Activated effector memory CD4-positive, alpha-beta T cell treated with Interleukin-2 at 50 U/mL for 16 hours (primary cell): ENCODE measurements around the gene CAGE1.
"Not testable (repeated sequence)": the region's sequence is repeated elsewhere in the genome, so short reads cannot be mapped to it uniquely, and the experiment has no call there.

ENCODE experiments used
- DNase-seq: peaks from one replicate; pipeline ENCODE4 v3.0.0-alpha.2; 2020

Gene CAGE1

DNA sequence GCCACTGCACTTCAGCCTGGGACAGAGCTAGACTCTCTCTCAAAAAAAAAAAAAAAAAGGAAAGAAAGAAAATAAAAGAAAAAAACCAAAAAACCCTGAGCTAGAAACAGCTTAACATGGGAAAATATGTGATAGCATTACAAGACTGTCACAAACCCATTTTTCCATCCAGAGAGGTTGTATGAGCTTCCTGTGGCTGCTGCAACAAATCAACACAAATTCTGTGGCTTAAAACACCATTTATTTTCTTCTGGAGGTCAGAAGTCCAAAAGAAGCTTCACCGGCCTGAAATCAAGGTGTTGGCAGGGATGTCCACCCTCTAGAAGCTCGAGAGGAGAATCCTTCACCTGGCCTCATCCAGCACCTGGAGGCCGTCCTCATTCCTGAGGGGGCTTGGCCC, 54.9 kb downstream of the CAGE1 start:
- DNase-seq: no peak

DNA sequence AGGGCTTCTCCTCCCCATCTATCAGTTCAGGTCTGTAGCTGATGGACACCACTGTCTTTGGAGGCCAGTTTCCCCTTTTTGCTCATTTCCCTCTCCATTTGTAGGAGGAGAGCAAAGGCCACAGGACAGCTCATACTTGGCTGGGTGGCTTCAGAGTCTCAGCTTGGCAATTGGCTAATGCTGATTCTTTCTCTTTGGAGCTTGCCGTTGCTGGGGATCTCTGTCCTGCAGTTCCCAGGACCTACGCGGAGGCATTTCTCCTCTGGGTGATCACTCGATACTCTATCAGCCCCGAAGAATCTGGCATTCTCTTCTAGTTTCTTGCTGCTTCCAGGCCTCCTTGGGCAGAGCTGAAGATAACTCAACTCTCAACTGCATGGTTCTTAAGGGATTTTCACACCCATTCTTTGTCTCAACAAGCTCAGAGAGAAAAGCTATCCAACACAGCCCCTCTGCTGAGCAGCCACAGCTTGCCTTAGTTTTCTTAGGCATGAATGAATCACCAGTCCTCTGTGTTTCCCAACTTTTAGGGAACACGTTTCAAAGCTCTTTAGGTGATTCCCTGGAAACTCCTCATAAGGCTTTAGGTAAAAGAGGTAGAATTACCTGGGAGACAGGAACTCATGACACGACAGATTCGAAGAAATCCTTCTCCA, 57.3 kb downstream of the CAGE1 start:
- DNase-seq: no peak

GRCh38 chr6:7331452-7331851, 58.1 kb downstream of the CAGE1 start:
- DNase-seq: no peak

DNA sequence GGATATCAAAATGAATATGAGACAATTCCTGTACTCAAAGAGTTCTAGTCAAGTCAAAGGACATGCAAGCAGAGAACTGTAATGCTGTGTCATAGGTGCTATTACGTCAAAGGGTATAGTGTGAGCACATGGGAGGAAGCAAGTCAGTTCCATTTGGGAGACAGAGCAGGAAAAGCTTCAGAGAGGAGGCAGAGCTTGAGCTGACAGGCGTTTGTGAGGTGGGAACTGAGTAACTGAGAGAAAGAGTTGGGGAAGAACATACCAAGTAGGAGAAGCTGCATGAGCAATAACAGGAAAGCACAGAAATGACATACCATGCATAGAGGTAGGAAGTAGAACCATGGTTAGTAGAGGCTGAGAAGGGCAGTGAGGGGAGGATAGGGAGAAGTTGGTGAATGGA, 61.3 kb downstream of the CAGE1 start:
- DNase-seq: no peak

GRCh38 chr6:7325750-7326149, 63.8 kb downstream of the CAGE1 start:
- no peak for DNase-seq

- DNase-seq: no peak
Observed at GRCh38 chr6:7324520-7324919, 65.0 kb downstream of the CAGE1 start.

DNA sequence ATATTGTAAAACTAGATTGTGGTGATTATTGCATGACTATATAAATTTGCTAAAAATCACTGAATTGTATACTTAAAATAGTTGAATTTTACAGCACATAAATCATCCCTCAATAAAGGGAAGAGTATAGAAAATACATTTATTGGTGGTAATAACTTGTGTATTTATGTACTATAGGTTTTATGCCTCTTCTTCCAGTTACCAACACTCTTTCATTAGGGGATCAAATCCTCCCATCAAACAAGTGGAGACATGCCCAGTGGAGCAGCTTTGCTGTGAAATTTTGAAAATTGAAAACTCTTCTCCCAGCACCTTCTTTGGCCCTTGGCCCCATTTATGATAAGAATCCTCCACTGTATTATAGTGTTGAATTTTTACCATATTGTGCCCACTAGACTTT, 66.5 kb downstream of the CAGE1 start:
- DNase-seq: no peak

- not testable (repeated sequence) for DNase-seq
Observed at GRCh38 chr6:7321866-7322265, 67.7 kb downstream of the CAGE1 start.

GRCh38 chr6:7319406-7319805, 70.1 kb downstream of the CAGE1 start:
- not testable (repeated sequence) for DNase-seq

GRCh38 chr6:7317538-7317937, 72.0 kb downstream of the CAGE1 start:
- no peak for DNase-seq

DNA sequence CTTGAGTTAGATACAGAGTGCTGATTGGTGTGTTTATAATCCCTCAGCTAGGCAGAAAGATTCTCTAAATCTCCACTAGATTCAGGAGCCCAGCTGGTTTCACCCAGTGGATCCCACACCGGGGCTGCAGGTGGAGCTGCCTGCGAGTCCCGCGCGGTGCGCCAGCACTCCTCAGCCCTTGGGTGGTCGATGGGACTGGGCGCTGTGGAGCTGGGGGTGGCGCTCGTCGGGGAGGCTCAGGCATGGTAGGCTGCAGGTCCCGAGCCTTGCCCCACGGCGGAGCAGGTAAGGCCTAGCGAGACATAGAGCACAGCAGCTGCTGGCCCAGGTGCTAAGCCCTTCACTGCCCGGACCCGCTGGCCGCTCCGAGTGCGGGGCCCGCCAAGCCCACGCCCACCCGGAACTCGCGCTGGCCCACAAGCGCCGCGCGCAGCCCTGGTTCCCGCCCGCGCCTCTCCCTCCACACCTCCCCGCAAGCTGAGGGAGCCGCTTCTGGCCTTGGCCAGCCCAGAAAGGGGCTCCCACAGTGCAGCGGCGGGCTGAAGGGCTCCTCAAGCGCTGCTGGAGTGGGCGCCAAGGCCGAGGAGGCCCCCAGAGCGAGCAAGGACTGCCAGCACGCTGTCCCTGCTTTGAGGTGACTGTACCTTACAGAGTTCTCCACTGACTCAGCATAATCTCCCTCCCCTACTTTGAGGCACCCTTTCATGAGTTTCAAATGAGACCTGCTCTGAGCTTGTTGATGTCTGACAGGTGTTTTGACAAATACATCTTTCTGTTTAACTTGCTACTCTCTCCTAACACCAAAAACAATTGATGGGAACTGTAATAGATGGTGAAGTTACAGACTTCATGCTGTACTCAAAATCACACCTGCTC, 72.6 kb downstream of the CAGE1 start:
- DNase-seq: no peak

DNA sequence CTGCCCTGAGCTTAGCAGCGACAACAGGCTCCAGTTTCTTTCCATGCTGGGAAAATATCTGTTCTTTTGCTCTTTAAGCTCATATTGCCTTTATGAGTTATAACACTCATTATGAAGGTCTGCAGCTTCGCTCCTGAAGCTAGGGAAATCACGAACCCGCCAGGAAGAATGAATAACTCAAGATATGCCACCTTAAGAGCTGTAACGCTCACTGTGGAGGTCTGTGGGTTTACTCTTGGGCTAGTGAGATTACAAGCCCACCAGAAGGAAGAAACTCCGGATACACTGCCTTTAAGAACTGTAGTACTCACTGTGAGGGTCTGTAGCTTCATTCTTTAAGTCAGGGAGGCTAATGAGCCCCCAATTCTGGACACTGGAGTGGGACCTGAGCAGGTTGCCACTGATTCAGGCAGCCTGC, 73.6 kb downstream of the CAGE1 start:
- DNase-seq: no peak

DNA sequence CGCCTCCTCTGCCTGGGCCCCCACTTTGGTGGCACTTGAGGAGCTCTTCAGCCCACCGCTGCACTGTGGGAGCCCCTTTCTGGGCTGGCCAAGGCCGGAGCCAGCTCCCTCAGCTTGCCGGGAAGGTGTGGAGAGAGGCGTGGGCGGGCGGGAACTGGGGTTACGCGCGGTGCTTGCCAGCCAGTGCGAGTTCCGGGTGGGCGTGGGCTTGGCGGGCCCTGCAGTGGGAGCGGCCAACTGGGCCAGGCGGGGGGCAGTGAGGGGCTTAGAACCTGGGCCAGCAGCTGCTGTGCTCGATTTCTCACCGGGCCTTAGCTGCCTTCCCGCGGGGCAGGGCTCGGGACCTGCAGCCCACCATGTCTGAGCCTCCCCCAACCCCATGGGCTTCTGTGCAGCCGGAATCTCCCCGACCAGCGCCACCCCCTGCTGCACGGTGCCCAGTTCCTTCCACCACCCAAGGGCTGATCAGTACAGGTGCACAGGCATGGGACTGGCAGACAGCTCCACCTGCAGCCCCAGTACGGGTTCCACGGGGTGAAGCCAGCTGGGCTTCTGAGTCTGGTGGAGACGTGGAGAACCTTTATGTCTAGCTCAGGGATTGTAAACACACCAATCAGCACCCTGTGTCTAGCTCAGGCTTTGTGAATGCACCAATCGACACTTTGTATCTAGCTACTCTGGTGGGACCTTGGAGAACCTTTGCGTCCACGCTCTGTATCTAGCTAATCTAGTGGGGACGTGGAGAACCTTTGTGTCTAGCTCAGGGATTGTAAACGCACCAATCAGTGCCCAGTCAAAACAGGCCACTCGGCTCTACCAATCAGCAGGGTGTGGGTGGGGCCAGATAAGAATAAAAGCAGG, 74.2 kb downstream of the CAGE1 start:
- DNase-seq: not testable (repeated sequence)

DNA sequence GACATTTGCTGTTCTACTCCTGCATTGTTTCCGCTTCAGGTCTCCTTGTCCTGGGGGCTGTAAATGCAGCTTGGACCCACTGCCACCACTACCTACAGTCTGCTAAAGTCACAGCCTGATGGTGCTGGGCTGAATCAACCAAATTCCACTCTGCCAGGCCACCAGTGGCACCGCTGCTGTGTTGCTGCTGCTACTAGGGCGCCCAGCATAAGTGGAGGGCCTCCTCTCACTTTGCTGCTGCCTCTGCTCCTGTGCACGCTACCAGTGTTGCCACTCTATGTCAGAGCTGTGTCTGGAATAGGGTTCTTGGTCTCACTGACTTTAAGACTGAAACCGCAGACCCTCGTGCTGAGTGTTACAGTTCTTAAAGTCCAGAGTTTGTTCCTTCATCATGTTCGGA, 75.1 kb downstream of the CAGE1 start:
- DNase-seq: no peak

- no peak for DNase-seq
Observed at GRCh38 chr6:7313505-7314165, 75.9 kb downstream of the CAGE1 start.

GRCh38 chr6:7312616-7313504, 76.7 kb downstream of the CAGE1 start, which contains the start of gene SSR1:
TSS of gene SSR1 (minus strand) at chr6:7313199. CDS start at chr6:7313120, 79 bp downstream.
- DNase-seq: peak; percentile 90

DNA sequence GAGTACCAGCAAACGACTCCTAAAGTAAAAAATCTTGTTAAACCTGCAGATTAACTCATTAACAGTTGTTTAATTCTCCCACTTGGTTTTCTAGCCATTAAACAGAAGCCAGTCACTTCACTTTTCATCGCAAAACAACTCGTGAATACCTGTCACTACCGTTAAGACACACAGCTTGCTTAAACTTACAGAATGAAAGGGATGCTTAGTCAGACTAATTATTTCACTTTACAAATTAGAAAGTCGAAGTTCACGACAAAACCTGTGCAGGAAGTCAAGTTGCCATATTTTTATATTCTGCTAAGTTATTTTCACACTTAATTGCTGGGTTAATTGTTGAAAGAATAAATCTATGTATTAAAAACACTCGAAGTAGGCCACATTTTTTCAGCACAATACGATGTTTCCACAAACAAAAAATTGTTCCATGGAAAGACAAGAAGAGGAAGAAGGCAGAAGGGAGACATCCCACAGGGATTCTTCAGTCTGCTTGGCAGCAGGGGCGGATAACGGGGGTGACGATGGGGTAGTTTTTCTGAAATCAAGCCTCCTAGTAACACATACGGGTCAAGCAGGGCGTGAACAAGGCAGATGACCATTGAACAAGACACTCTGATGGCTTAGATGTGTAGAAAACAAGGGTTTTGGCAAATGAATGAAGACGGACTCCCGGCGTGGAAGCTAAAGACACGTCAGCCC, 77.5 kb downstream of the CAGE1 start:
- DNase-seq: no peak

GRCh38 chr6:7311176-7311575, 78.4 kb downstream of the CAGE1 start:
- no peak for DNase-seq

GRCh38 chr6:7309050-7309449, 80.5 kb downstream of the CAGE1 start:
- no peak for DNase-seq

DNA sequence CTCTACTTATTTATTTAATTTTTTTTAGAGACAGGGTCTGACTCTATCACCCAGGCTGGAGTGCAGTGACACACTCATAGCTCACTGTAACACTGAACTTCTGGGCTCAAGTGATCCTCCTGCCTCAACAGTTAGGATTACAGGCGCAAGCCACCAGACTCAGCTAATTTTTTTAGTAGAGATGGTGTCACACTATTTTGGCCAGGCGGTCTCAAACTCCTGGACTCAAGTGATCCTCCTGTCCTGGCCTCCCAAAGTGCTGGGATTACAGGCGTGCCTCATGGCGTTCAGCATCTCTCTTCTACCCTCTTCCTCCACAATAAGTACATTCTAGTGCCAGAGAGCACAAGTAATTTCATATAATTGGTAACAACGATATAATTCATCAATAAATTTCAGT, 82.0 kb downstream of the CAGE1 start:
- no peak for DNase-seq

DNA sequence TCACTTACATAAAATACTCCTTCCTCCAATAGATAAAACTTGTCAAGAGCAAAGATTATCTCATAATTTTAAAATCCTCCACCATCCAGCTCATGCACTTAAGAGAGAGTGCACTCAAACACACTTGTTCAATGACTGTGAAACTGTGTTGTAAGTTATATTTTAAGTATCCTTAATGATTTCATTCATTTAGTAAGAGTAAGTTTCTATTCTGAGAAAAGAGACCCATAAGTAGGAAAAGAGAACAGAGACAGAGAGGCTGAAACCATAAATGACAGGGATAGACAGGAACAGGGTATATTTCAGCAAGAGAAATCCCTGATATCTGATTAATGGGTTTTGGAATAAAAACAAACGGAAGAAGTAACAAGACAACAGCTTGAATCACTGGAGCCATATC, 84.7 kb downstream of the CAGE1 start:
- no peak for DNase-seq
